ENCODE measurements around the gene CDK5RAP2. TPM values are rescaled to one million over a fixed set of nuclear protein-coding genes. Genes with fewer than 3 reads are reported as not detected.

The CDK5RAP2 gene
- polyA plus RNA-seq, 1 donor (not counting 4 experiments of a cell fraction or from before 2014, with no cell fraction given): 22.4 TPM

GRCh38 chr9:120369608-120370220, 210.3 kb downstream of the CDK5RAP2 start:
- Histone ChIP-seq H4K20me1 (ENCODE audit: control insufficient read depth, extremely low read depth, insufficient read depth, low read length) (no peaks in the 10 kb centered on the region), H3K4me1 (ENCODE audit: control insufficient read depth, extremely low read depth, insufficient read depth, low read length) (peaks cover 6% of the 10 kb centered on the region), H3K9me1 (ENCODE audit: control insufficient read depth, extremely low read depth, insufficient read depth, low read length) (no peaks in the 10 kb centered on the region), H3K27me3 (ENCODE audit: control insufficient read depth, extremely low read depth, insufficient read depth, low read length) (no peaks in the 10 kb centered on the region), H3K4me2 (ENCODE audit: control insufficient read depth, extremely low read depth, insufficient read depth, low read depth, low read length) (no peak overlapping the region), H3K9me3 (ENCODE audit: control insufficient read depth, low read depth, low read length) (no peaks in the 10 kb centered on the region), H3K27ac (ENCODE audit: control insufficient read depth, insufficient read depth, low read length) (no peak overlapping the region), H2AFZ (ENCODE audit: control insufficient read depth, low read length) (no peak overlapping the region), H3K4me3 (ENCODE audit: control insufficient read depth in 2 of 3, extremely low read depth in 1 of 3, insufficient read depth in 2 of 3, low read depth in 1 of 3, low read length in 3 of 3) (no peak overlapping the region), H3K79me2 (ENCODE audit: control insufficient read depth, insufficient read depth, low read length) (no peaks in the 10 kb centered on the region), H3K9ac (ENCODE audit: control insufficient read depth, extremely low read depth, insufficient read depth, low read length) (no peak overlapping the region), H3K36me3 (ENCODE audit: control insufficient read depth in 2 of 2, extremely low read depth in 1 of 2, insufficient read depth in 2 of 2, low read length in 2 of 2) (no peaks in the 10 kb centered on the region)
- DNase-seq (ENCODE audit: low read depth, low spot score) (no peak), FAIRE-seq (no peak)
- dilution Hi-C loops (cut with MboI; ENCODE audit: extremely low pct_ligation_motif_present, low sequenced_read_pairs): no loop called here
- no peak for TF ChIP-seq CTCF (optimal IDR thresholded peaks at IDR 0.05 in 1 of 3, IDR thresholded peaks at IDR 0.05 in 1 of 3, conservative IDR thresholded peaks at IDR 0.05 in 1 of 3; ENCODE audit: extremely low read depth in 1 of 3, insufficient read depth in 2 of 3, low read length in 3 of 3)
- TF ChIP-seq EZH2 (IDR thresholded peaks at IDR 0.05; ENCODE audit: low read length): no peak

GRCh38 chr9:120368799-120369198, 211.2 kb downstream of the CDK5RAP2 start:
- dilution Hi-C loops (cut with MboI; ENCODE audit: extremely low pct_ligation_motif_present, low sequenced_read_pairs): no loop called here
- Histone ChIP-seq H3K4me3 (ENCODE audit: control insufficient read depth in 2 of 3, extremely low read depth in 1 of 3, insufficient read depth in 2 of 3, low read depth in 1 of 3, low read length in 3 of 3) (no peak overlapping the region), H4K20me1 (ENCODE audit: control insufficient read depth, extremely low read depth, insufficient read depth, low read length) (no peaks in the 10 kb centered on the region), H3K27ac (ENCODE audit: control insufficient read depth, insufficient read depth, low read length) (no peak overlapping the region), H3K27me3 (ENCODE audit: control insufficient read depth, extremely low read depth, insufficient read depth, low read length) (no peaks in the 10 kb centered on the region), H3K4me2 (ENCODE audit: control insufficient read depth, extremely low read depth, insufficient read depth, low read depth, low read length) (no peak overlapping the region), H3K9me1 (ENCODE audit: control insufficient read depth, extremely low read depth, insufficient read depth, low read length) (no peaks in the 10 kb centered on the region), H3K4me1 (ENCODE audit: control insufficient read depth, extremely low read depth, insufficient read depth, low read length) (peaks cover 6% of the 10 kb centered on the region), H3K9me3 (ENCODE audit: control insufficient read depth, low read depth, low read length) (no peaks in the 10 kb centered on the region), H3K9ac (ENCODE audit: control insufficient read depth, extremely low read depth, insufficient read depth, low read length) (no peak overlapping the region), H3K79me2 (ENCODE audit: control insufficient read depth, insufficient read depth, low read length) (no peaks in the 10 kb centered on the region), H3K36me3 (ENCODE audit: control insufficient read depth in 2 of 2, extremely low read depth in 1 of 2, insufficient read depth in 2 of 2, low read length in 2 of 2) (no peaks in the 10 kb centered on the region), H2AFZ (ENCODE audit: control insufficient read depth, low read length) (no peak overlapping the region)
- DNase-seq (ENCODE audit: low read depth, low spot score): no peak
- no peak for TF ChIP-seq EZH2 (IDR thresholded peaks at IDR 0.05; ENCODE audit: low read length)
- TF ChIP-seq CTCF (optimal IDR thresholded peaks at IDR 0.05 in 1 of 3, IDR thresholded peaks at IDR 0.05 in 1 of 3, conservative IDR thresholded peaks at IDR 0.05 in 1 of 3; ENCODE audit: extremely low read depth in 1 of 3, insufficient read depth in 2 of 3, low read length in 3 of 3): no peak
- FAIRE-seq: no peak
